Hepatocyte (in vitro differentiated cells): ENCODE data around the gene IPO5. TPM values are rescaled to one million over a fixed set of nuclear protein-coding genes. Genes with fewer than 3 reads are reported as not detected.

Experiments
- polyA plus RNA-seq: library from polyadenylated mRNA; unstranded; fragments of >200 nt; fragmentation: Nextera tagmentation; extraction: Ambion mirVana; gene quantifications from 2 replicates; pipeline ENCODE4 v1.2.1, GENCODE V29; 2016
- small RNA-seq: library from RNA; depleted of rRNA; stranded (forward); fragments of <200 nt; gene quantifications from one replicate; pipeline ENCODE3, GENCODE V24; 2014
- total RNA-seq: library from RNA; depleted of rRNA; stranded (reverse); fragments of >200 nt; gene quantifications from 2 replicates; pipeline ENCODE4 v1.2.3, GENCODE V29; 2014

Gene IPO5
- total and polyA plus RNA-seq, 2 experiments from 2014 or later, result 34.1 to 104 TPM

Small RNAs within 50 kb of the gene (small RNA-seq; reads per million reads assigned to genes)
- not detected for gene FTLP8

Other genes starting within 250 kb of the IPO5 start
- gene FARP1, start 189.4 kb downstream of the IPO5 start, total RNA-seq, result 29.0 and 35.5 TPM in 2 replicates
- gene FARP1, start 189.4 kb downstream of the IPO5 start, polyA plus RNA-seq, result 68.7 and 74.7 TPM in 2 replicates
- gene RNF113B, start 223.6 kb downstream of the IPO5 start, total RNA-seq, result not detected in 2 replicates
- 0.94 TPM in 1 of 2 replicates, not detected in the other for gene RNF113B, start 223.6 kb downstream of the IPO5 start, polyA plus RNA-seq